Activated CD8-positive, alpha-beta memory T cell treated with anti-CD3 and anti-CD28 coated beads, Interleukin-2, amount 10 ng/mL, durations not matched to agents 7 days and 5 days (primary cell): ENCODE measurements around the gene PRPF18. TPM values are rescaled to one million over a fixed set of nuclear protein-coding genes. Genes with fewer than 3 reads are reported as not detected.

Experiments used
- ATAC-seq: fragments of 150-1000 bp; cut with Tn5 transposase; one replicate; pipeline ENCODE4 v1.10.0; 2021; ENCODE audit warnings: moderate library complexity
- CTCF ChIA-PET: fragments of 350-600 bp; sonication (Branson Sonifier 250); formaldehyde crosslinking; loops from one replicate; lab custom pipeline; 2021; ENCODE audit warnings: antibody characterized with exemption; lab: Charles Lee
- DNase-seq: peaks from one replicate; pipeline ENCODE4 v3.0.0-alpha.2; 2020
- H3K27ac Mint-ChIP-seq: one replicate; pipeline ENCODE4 v1.8.0; 2021; ENCODE audit warnings: mild to moderate bottlenecking, mixed read lengths
- H3K27me3 Mint-ChIP-seq: one replicate; pipeline ENCODE4 v1.8.0; 2021; ENCODE audit warnings: mixed read lengths
- H3K36me3 Mint-ChIP-seq: one replicate; pipeline ENCODE4 v1.8.0; 2021; ENCODE audit warnings: mild to moderate bottlenecking, mixed read lengths
- H3K4me1 Mint-ChIP-seq: one replicate; pipeline ENCODE4 v1.8.0; 2021; ENCODE audit warnings: mixed read lengths
- H3K4me3 Mint-ChIP-seq: one replicate; pipeline ENCODE4 v1.8.0; 2021; ENCODE audit warnings: mild to moderate bottlenecking, moderate library complexity, mixed read lengths
- H3K9me3 Mint-ChIP-seq: one replicate; pipeline ENCODE4 v1.8.0; 2022; ENCODE audit warnings: low read depth, mixed read lengths
- total RNA-seq, 2 experiments: library from RNA; stranded (reverse); gene quantifications; one replicate each; pipeline ENCODE4 v1.2.3, GENCODE V29; 2021

PRPF18 gene
- total RNA-seq, 2 experiments from 2014 or later: 21.2 to 22.8 TPM

DNA sequence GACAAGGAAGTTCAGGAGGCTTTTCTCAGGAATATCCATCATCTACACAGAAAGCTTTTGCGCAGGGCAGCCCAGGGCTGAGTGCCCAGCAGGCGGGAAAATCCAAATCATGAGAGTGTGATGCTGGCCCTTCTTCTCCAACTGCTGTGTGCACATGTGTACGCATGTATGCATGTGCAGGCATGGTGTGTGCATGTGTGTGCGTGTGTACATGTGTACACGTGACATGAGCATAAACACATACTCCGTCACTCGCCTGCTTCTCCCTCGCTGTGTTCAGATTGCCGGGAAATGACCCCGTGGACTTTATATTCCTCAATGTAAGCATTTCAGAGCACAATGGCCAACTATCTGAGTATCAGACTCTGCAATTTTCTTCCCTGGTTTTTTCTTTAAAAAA is 85.1 kb downstream of the PRPF18 start:
- CTCF ChIA-PET: no interaction called here
- H3K36me3 Mint-ChIP-seq: no peaks in the 10 kb centered on the region
- no peak overlapping the region for H3K27ac Mint-ChIP-seq
- H3K4me1 Mint-ChIP-seq: no peaks in the 10 kb centered on the region
- H3K4me3 Mint-ChIP-seq: no peak overlapping the region
- no peak for DNase-seq
- no peaks in the 10 kb centered on the region for H3K9me3 Mint-ChIP-seq
- no peak for ATAC-seq
- H3K27me3 Mint-ChIP-seq: no peaks in the 10 kb centered on the region

DNA sequence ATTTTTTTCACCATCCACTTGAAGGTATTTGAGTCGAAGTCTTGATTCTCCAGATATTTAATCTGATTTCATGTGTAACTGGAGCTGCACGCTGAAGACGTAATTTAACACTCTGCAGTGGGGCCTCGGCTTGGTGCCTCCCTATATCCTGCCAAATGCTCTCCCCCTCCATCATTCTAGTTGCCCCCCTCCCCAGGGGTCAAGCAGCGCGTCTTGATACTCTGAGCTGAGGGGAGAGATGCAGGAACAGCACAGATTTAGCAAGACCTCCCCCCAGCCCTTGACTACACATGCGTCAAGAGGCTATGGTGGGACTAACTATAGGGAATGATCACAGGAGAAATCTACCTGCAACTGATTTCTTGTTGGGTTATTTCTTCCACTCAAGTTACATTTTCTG is 85.8 kb downstream of the PRPF18 start:
- CTCF ChIA-PET: interaction anchor here (1.3 kb wide), 1 partner anchor 32 kb away, joined by 3 read pairs; no protein-coding TSS in a partner anchor
- ATAC-seq (no peak), DNase-seq (no peak)
- Mint-ChIP-seq H3K27ac (no peak overlapping the region), H3K27me3 (peaks cover 4% of the 10 kb centered on the region), H3K4me3 (no peak overlapping the region), H3K4me1 (no peaks in the 10 kb centered on the region), H3K36me3 (no peaks in the 10 kb centered on the region), H3K9me3 (no peaks in the 10 kb centered on the region)

DNA sequence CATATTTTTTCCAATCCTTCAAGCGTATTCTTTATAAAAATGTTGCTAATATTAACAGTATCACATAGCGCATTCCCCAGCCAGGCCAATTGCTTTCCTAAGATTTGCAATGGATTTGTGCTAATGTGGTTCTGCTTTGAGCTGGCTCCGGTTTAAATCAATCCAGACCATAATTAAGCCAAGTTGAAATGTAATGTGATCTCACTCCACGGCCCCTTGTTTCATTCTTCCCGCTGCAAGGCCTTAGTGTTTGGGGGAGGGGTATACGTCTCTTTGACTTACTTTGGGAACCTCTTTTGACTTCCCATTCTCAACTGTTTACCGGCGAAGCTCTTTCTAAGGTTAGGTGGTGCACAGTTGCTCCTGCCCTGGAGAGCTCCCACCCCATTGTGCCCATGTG is 86.4 kb downstream of the PRPF18 start:
- DNase-seq (no peak), ATAC-seq (no peak)
- no peak overlapping the region for H3K4me3 Mint-ChIP-seq
- H3K27me3 Mint-ChIP-seq: peaks cover 5% of the 10 kb centered on the region
- no peaks in the 10 kb centered on the region for H3K4me1 Mint-ChIP-seq
- H3K36me3 Mint-ChIP-seq: no peaks in the 10 kb centered on the region
- H3K9me3 Mint-ChIP-seq: no peaks in the 10 kb centered on the region
- CTCF ChIA-PET: interaction anchor here (1.3 to 2.1 kb wide), 2 partner anchors 13 to 33 kb away, joined by 3 to 4 read pairs; no protein-coding TSS in a partner anchor
- no peak overlapping the region for H3K27ac Mint-ChIP-seq

DNA sequence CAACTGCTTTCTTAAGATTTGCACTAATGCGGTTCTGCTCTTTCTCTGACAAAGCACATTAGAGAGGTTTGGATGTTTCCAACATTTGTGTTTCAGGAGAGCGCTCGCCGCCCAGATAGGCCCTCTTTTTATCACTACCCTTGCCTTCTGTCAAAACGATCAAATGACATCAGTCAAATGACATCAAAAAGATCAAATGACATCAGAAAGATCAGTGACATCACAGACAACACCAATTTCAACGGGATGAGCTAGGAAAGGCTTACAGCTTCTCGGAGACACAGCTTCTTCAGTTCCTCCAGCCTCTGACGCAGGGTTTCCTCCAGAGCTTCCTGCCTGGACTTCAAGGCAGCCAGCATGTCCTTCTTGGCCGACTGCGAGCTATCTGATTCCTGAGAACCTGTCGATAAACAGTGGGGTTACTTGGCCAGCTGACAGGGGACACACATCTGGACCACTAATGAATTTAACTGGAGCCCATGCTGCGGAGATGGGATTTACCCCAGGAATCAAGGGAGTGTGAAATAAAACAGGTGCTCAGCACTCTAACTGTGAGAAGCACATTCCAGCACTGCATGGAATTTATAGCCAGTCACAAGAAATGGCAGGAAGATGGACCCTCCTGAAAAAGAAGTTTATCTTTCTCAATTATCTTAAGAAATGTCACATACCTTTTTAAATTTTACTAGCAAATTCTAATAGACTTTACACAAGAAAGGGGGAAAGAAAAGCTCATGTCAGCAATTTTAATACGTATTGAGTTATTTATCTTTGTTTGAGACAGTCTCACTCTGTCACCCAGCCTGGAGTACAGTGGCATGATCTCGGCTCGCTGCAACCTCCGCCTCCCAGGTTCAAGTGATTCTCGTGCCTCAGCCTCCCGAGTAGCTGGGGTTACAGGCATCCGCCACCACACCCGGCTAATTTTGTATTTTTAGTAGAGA is 88.2 kb downstream of the PRPF18 start:
- no peaks in the 10 kb centered on the region for H3K9me3 Mint-ChIP-seq
- H3K4me1 Mint-ChIP-seq: no peaks in the 10 kb centered on the region
- H3K27me3 Mint-ChIP-seq: peaks cover 7% of the 10 kb centered on the region
- no peak overlapping the region for H3K4me3 Mint-ChIP-seq
- CTCF ChIA-PET: interaction anchor here (2.1 kb wide), 1 partner anchor 15 kb away, joined by 4 read pairs; no protein-coding TSS in a partner anchor
- DNase-seq: no peak
- no peak overlapping the region for H3K27ac Mint-ChIP-seq
- no peaks in the 10 kb centered on the region for H3K36me3 Mint-ChIP-seq
- no peak for ATAC-seq

GRCh38 chr10:13678101-13678843 is 91.5 kb downstream of the PRPF18 start:
- no peak overlapping the region for H3K27ac Mint-ChIP-seq
- no peaks in the 10 kb centered on the region for H3K4me1 Mint-ChIP-seq
- ATAC-seq: no peak
- DNase-seq: no peak
- peaks cover 10% of the 10 kb centered on the region for H3K27me3 Mint-ChIP-seq
- H3K4me3 Mint-ChIP-seq: no peak overlapping the region
- H3K36me3 Mint-ChIP-seq: no peaks in the 10 kb centered on the region
- no peaks in the 10 kb centered on the region for H3K9me3 Mint-ChIP-seq
- CTCF ChIA-PET: no interaction called here

Other genes starting within 250 kb of the PRPF18 start
- gene SEPHS1, start 238.7 kb upstream of the PRPF18 start, total RNA-seq: 10 to 100 TPM; 48.9 to 55.2 TPM
- gene BEND7, start 58.0 kb upstream of the PRPF18 start, total RNA-seq: not detected